Fibroblast of lung (primary cell): ENCODE measurements around the gene RPH3AL.
"Not testable (repeated sequence)": the region's sequence is repeated elsewhere in the genome, so short reads cannot be mapped to it uniquely, and the experiment has no call there.

Experiments
- EZH2 ChIP-seq: IDR thresholded peaks from 2 replicates; pipeline ENCODE4 v1.5.1; 2012; ENCODE audit warnings: low read length, control low read depth, mild to moderate bottlenecking; ENCODE audit errors: missing control alignments
- TF ChIP-seq, protein P1 (sequence below), 2 donors: IDR thresholded peaks in 1 of 2; conservative IDR thresholded peaks in 1 of 2; 1 replicate in 1 of 2; 2 replicates in 1 of 2; pipeline ENCODE4 v1.5.1; 2011 to 2012; ENCODE audit warnings: low read length in 2 of 2, control low read depth in 1 of 2, inconsistent platforms in 1 of 2, low read depth in 1 of 2, mild to moderate bottlenecking in 1 of 2

DNA sequence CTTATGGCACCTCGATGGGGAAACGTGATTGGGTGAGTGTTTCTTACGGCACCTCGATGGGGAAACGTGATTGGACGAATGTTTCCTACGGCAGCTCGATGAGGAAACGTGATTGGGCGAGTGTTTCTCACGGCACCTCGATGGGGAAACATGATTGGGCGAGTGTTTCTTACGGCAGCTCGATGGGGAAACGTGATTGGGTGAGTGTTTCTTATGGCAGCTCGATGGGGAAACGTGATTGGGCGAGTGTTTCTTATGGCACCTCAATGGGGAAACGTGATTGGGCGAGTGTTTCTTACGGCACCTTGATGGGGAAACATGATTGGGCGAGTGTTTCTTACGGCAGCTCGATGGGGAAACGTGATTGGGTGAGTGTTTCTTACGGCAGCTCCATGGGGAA, 146.1 kb downstream of the RPH3AL start:
- TF ChIP-seq, protein P1, sequence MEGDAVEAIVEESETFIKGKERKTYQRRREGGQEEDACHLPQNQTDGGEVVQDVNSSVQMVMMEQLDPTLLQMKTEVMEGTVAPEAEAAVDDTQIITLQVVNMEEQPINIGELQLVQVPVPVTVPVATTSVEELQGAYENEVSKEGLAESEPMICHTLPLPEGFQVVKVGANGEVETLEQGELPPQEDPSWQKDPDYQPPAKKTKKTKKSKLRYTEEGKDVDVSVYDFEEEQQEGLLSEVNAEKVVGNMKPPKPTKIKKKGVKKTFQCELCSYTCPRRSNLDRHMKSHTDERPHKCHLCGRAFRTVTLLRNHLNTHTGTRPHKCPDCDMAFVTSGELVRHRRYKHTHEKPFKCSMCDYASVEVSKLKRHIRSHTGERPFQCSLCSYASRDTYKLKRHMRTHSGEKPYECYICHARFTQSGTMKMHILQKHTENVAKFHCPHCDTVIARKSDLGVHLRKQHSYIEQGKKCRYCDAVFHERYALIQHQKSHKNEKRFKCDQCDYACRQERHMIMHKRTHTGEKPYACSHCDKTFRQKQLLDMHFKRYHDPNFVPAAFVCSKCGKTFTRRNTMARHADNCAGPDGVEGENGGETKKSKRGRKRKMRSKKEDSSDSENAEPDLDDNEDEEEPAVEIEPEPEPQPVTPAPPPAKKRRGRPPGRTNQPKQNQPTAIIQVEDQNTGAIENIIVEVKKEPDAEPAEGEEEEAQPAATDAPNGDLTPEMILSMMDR (conservative IDR thresholded peaks at IDR 0.05 in 1 of 2, IDR thresholded peaks at IDR 0.05 in 1 of 2; ENCODE audit: low read depth in 1 of 2, low read length in 2 of 2) = not testable (repeated sequence)
- not testable (repeated sequence) for TF ChIP-seq EZH2
